ENCODE data around the gene NUDT16L1. TPM values are rescaled to one million over a fixed set of nuclear protein-coding genes. Genes with fewer than 3 reads are reported as not detected.

The NUDT16L1 gene
- total and polyA plus RNA-seq, 2 of the 4 experiments (the other 2 are of a cell fraction) = 22.9 to 44.3 TPM

DNA sequence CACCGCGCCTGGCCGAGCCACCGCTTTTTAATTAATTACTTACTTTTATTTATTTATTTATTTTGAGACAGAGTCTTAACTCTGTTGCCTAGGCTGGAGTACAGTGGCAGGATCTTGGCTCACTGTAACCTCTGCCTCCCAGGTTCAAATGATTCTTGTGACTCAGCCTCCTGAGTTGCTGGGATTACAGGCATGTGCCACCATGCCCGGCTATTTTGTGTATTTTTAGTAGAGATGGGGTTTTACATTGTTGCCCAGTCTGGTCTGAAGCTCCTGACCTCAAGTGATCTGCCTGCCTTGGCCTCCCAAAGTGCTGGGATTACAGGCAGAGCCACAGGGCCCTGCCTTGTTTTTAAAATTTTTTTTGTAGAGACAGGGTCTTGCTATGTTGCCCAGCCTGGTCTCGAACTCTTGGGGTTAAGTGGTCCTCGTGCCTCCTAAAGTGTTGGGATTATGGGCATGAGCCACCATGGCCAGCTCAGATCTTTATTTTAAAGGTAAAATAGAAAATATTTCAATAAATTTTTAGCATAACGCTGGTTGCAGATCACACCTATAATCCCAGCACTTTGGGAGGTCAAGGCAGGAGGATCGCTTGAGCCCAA, 18.3 kb upstream of the NUDT16L1 start:
- H3K56ac ChIP-seq (ENCODE audit: extremely low read depth, insufficient read depth, low read length) = no peak overlapping the region

More for the DNA sequence above, 18.3 kb upstream of the NUDT16L1 start:
- Histone ChIP-seq H3K4me1 (ENCODE audit: control insufficient read depth, insufficient read depth, low read length) (peaks cover 2% of the 10 kb centered on the region; the same call in 1 of the 2 replicates), H3K18ac (ENCODE audit: low read depth, low read length) (no peak overlapping the region), H4K20me1 (ENCODE audit: insufficient read depth, low read length) (no peaks in the 10 kb centered on the region), H4K91ac (ENCODE audit: insufficient read depth, low read depth, low read length) (no peak overlapping the region), H3K4me2 (ENCODE audit: low read depth, low read length) (no peak overlapping the region), H3K4ac (ENCODE audit: low read depth, low read length) (no peak overlapping the region), H3K14ac (replicated peaks; ENCODE audit: low read depth, low read length) (no peak overlapping the region), H3K79me1 (ENCODE audit: low read depth in 1 of 2, low read length in 2 of 2) (peaks cover 6 to 25% of the 10 kb centered on the region in 2 experiments; a peak in 2 of 4 replicates), H4K8ac (ENCODE audit: low read depth in 2 of 2, low read length in 2 of 2) (no peak overlapping the region), H3K9ac (ENCODE audit: low read depth, low read length) (no peak overlapping the region), H2BK20ac (ENCODE audit: low read depth, low read length) (no peak overlapping the region), H2BK5ac (ENCODE audit: low read depth, low read length, poor library complexity, severe bottlenecking) (no peak overlapping the region), H3K4me3 (ENCODE audit: insufficient read depth, low read depth, low read length) (no peak overlapping the region), H3K27me3 (ENCODE audit: control insufficient read depth, insufficient read depth, low read length) (no peaks in the 10 kb centered on the region), H3K23ac (ENCODE audit: low read depth, low read length) (no peak overlapping the region), H2AFZ (replicated peaks; ENCODE audit: low read length, poor library complexity) (no peak overlapping the region), H3K9me3 (ENCODE audit: control insufficient read depth, insufficient read depth, low read length) (no peaks in the 10 kb centered on the region), H3K27ac (ENCODE audit: insufficient read depth, low read length) (no peak overlapping the region), H3K36me3 (ENCODE audit: control insufficient read depth, insufficient read depth, low read length) (peaks cover 56% of the 10 kb centered on the region), H2BK120ac (ENCODE audit: low read depth, low read length) (no peak overlapping the region), H2BK15ac (ENCODE audit: low read depth, low read length) (no peak overlapping the region), H3K9me1 (ENCODE audit: insufficient read depth, low read length) (no peaks in the 10 kb centered on the region), H2AK9ac (replicated peaks; ENCODE audit: low read depth, low read length, poor library complexity) (no peak overlapping the region), H4K5ac (ENCODE audit: low read depth, low read length) (no peak overlapping the region), H2AK5ac (ENCODE audit: low read depth, low read length) (no peak overlapping the region)
- no peak for DNase-seq
- WGBS, 2 experiments (ENCODE audit: extremely low coverage in 2 of 2, insufficient read length in 1 of 2) = 70% methylated on average over 2 of the region's 9 CpGs; no CpG with 5 or more reads in 1 of the 2 experiments
- POLR2A ChIA-PET (ENCODE audit: unreplicated experiment) = no interaction called here
- no TSS peak for BruUV-seq (replicated peaks)
- in situ Hi-C loops (cut with MboI; ENCODE audit: low sequenced_read_pairs) (no loop called here), dilution Hi-C loops (cut with HindIII; ENCODE audit: low sequenced_read_pairs, unreplicated experiment) (no loop called here), intact Hi-C loops (cut with micrococcal nuclease) (no loop called here)
- no peak for TF ChIP-seq NFE2L2 (IDR thresholded peaks at IDR 0.05; ENCODE audit: low read depth, low read length)
- TF ChIP-seq CTCF (conservative IDR thresholded peaks at IDR 0.05; ENCODE audit: low read depth, low read length) = no peak
- TF ChIP-seq POLR2A (IDR thresholded peaks at IDR 0.05; ENCODE audit: low read depth, low read length) = no peak
- TF ChIP-seq RAD21 (IDR thresholded peaks at IDR 0.05; ENCODE audit: low read length) = no peak
- no peak for TF ChIP-seq FOS (IDR thresholded peaks at IDR 0.05; ENCODE audit: low read depth, low read length)
- no peak for ATAC-seq (ENCODE audit: low read depth)
- CTCF ChIA-PET = no interaction called here
